H1 (cell line): ENCODE measurements around the gene CBY1. TPM values are rescaled to one million over a fixed set of nuclear protein-coding genes. Genes with fewer than 3 reads are reported as not detected.

Experiments used
- BRCA1 ChIP-seq: IDR thresholded peaks from 2 replicates; pipeline ENCODE4 v1.6.1; 2012; ENCODE audit warnings: low read depth, low read length, improper control_type of control experiment
- CBX8 ChIP-seq: fragments of 300-800, 300-1000 bp; sonication (generic); IDR thresholded peaks from 2 replicates; pipeline ENCODE4 v1.7.1; 2016; ENCODE audit warnings: low read depth, low read length, borderline replicate concordance
- CHD1 ChIP-seq: IDR thresholded peaks from 2 replicates; pipeline ENCODE4 v1.6.1; 2012; ENCODE audit warnings: low read depth, low read length, improper control_type of control experiment
- CREB1 ChIP-seq: IDR thresholded peaks from 2 replicates; pipeline ENCODE4 v1.6.1; 2012; ENCODE audit warnings: inconsistent platforms
- EGR1 ChIP-seq: IDR thresholded peaks from 2 replicates; pipeline ENCODE4 v1.6.1; 2011; ENCODE audit warnings: low read depth, low read length, borderline replicate concordance
- SIN3A ChIP-seq, 2 experiments: IDR thresholded peaks in 1 of 2; conservative IDR thresholded peaks in 1 of 2; 2 replicates each; pipeline ENCODE4 v1.6.1; 2011 to 2012; ENCODE audit warnings: low read length in 2 of 2, improper control_type of control experiment in 1 of 2, low read depth in 1 of 2, mild to moderate bottlenecking in 1 of 2
- SRF ChIP-seq: IDR thresholded peaks from 2 replicates; pipeline ENCODE4 v1.6.1; 2011; ENCODE audit warnings: mild to moderate bottlenecking, low read depth, low read length, moderate library complexity
- polyA plus RNA-seq, 7 experiments: library from polyadenylated mRNA; depleted of rRNA in 3 of 7; stranded (reverse) in 5 of 7; unstranded in 2 of 7; fragments of >200 nt in 5 of 7; fragments of 200-250 nt in 2 of 7; gene quantifications; 1 replicate in 5 of 7; 2 replicates in 1 of 7; 4 replicates in 1 of 7; pipeline versions ENCODE4 v1.2.1 to v1.2.3, GENCODE V29; 2011 to 2013; ENCODE audit warnings: missing spikeins in 2 of 7, mixed read lengths in 2 of 7
- total RNA-seq: library from RNA; stranded (reverse); fragmentation: NEBNext Ultra II Directional; extraction: Animal tissue kit (Norgen Biotek cat#: 25700); gene quantifications from 2 replicates; pipeline ENCODE4 v1.2.1, GENCODE V29; 2021
- TF ChIP-seq, protein P1 (sequence below): IDR thresholded peaks from 2 replicates; pipeline ENCODE4 v1.6.1; 2011; ENCODE audit warnings: low read length, improper control_type of control experiment
- TF ChIP-seq, protein P2 (sequence below): fragments of 300-600 bp; sonication (generic); IDR thresholded peaks from 2 replicates; pipeline ENCODE4 v1.7.1; 2012; ENCODE audit warnings: low read length, moderate library complexity, mild to moderate bottlenecking, inconsistent platforms; ENCODE audit not compliant: insufficient replicate concordance

CBY1 gene
- total and polyA plus RNA-seq, 2 of the 8 experiments (the other 6 are each of a cell fraction or from before 2014, with no cell fraction given), result 23.2 to 30.2 TPM

- TF ChIP-seq, protein P1, sequence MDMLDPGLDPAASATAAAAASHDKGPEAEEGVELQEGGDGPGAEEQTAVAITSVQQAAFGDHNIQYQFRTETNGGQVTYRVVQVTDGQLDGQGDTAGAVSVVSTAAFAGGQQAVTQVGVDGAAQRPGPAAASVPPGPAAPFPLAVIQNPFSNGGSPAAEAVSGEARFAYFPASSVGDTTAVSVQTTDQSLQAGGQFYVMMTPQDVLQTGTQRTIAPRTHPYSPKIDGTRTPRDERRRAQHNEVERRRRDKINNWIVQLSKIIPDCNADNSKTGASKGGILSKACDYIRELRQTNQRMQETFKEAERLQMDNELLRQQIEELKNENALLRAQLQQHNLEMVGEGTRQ, result no peak
- TF ChIP-seq SIN3A (conservative IDR thresholded peaks at IDR 0.05 in 1 of 2, IDR thresholded peaks at IDR 0.05 in 1 of 2; ENCODE audit: low read depth in 1 of 2, low read length in 2 of 2) (no peak; a peak in 1 of 4 replicates), BRCA1 (peak; percentile 11; the same call in 1 of the 2 replicates), EGR1 (peak; percentile 96), CREB1 (peak; percentile 98), SRF (0 out of 2 replicates have a peak, but pooled peaks have one; percentile 1), CHD1 (no peak; the same call in 1 of the 2 replicates), CBX8 (no peak)
- TF ChIP-seq, protein P2, sequence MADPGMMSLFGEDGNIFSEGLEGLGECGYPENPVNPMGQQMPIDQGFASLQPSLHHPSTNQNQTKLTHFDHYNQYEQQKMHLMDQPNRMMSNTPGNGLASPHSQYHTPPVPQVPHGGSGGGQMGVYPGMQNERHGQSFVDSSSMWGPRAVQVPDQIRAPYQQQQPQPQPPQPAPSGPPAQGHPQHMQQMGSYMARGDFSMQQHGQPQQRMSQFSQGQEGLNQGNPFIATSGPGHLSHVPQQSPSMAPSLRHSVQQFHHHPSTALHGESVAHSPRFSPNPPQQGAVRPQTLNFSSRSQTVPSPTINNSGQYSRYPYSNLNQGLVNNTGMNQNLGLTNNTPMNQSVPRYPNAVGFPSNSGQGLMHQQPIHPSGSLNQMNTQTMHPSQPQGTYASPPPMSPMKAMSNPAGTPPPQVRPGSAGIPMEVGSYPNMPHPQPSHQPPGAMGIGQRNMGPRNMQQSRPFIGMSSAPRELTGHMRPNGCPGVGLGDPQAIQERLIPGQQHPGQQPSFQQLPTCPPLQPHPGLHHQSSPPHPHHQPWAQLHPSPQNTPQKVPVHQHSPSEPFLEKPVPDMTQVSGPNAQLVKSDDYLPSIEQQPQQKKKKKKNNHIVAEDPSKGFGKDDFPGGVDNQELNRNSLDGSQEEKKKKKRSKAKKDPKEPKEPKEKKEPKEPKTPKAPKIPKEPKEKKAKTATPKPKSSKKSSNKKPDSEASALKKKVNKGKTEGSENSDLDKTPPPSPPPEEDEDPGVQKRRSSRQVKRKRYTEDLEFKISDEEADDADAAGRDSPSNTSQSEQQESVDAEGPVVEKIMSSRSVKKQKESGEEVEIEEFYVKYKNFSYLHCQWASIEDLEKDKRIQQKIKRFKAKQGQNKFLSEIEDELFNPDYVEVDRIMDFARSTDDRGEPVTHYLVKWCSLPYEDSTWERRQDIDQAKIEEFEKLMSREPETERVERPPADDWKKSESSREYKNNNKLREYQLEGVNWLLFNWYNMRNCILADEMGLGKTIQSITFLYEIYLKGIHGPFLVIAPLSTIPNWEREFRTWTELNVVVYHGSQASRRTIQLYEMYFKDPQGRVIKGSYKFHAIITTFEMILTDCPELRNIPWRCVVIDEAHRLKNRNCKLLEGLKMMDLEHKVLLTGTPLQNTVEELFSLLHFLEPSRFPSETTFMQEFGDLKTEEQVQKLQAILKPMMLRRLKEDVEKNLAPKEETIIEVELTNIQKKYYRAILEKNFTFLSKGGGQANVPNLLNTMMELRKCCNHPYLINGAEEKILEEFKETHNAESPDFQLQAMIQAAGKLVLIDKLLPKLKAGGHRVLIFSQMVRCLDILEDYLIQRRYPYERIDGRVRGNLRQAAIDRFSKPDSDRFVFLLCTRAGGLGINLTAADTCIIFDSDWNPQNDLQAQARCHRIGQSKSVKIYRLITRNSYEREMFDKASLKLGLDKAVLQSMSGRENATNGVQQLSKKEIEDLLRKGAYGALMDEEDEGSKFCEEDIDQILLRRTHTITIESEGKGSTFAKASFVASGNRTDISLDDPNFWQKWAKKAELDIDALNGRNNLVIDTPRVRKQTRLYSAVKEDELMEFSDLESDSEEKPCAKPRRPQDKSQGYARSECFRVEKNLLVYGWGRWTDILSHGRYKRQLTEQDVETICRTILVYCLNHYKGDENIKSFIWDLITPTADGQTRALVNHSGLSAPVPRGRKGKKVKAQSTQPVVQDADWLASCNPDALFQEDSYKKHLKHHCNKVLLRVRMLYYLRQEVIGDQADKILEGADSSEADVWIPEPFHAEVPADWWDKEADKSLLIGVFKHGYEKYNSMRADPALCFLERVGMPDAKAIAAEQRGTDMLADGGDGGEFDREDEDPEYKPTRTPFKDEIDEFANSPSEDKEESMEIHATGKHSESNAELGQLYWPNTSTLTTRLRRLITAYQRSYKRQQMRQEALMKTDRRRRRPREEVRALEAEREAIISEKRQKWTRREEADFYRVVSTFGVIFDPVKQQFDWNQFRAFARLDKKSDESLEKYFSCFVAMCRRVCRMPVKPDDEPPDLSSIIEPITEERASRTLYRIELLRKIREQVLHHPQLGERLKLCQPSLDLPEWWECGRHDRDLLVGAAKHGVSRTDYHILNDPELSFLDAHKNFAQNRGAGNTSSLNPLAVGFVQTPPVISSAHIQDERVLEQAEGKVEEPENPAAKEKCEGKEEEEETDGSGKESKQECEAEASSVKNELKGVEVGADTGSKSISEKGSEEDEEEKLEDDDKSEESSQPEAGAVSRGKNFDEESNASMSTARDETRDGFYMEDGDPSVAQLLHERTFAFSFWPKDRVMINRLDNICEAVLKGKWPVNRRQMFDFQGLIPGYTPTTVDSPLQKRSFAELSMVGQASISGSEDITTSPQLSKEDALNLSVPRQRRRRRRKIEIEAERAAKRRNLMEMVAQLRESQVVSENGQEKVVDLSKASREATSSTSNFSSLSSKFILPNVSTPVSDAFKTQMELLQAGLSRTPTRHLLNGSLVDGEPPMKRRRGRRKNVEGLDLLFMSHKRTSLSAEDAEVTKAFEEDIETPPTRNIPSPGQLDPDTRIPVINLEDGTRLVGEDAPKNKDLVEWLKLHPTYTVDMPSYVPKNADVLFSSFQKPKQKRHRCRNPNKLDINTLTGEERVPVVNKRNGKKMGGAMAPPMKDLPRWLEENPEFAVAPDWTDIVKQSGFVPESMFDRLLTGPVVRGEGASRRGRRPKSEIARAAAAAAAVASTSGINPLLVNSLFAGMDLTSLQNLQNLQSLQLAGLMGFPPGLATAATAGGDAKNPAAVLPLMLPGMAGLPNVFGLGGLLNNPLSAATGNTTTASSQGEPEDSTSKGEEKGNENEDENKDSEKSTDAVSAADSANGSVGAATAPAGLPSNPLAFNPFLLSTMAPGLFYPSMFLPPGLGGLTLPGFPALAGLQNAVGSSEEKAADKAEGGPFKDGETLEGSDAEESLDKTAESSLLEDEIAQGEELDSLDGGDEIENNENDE, result no peak
Observed at GRCh38 chr22:38700789-38701628, 44.6 kb downstream of the CBY1 start, which contains the start of gene JOSD1 (continued).
